ENCODE measurements around the gene LTBR.
"Not testable (repeated sequence)": the region's sequence is repeated elsewhere in the genome, so short reads cannot be mapped to it uniquely, and the experiment has no call there.

The LTBR gene

DNA sequence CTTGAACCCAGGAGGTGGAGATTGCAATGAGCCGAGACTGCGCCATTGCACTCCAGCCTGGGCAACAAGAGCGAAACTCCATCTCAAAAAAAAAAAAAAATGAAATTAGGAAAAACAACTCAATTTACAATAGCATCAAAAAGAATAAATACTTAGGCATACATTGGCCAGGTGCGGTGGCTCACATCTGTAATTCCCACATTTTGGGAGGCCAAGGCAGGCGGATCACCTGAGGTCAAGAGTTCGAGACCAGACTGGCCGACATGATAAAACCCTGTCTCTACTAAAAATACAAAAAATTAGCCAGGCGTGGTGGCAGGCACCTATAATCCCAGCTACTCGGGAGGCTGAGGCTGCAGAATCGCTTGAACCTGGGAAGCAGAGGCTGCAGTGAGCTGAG is 43.8 kb downstream of the LTBR start:
- not testable (repeated sequence) for DNase-seq

DNA sequence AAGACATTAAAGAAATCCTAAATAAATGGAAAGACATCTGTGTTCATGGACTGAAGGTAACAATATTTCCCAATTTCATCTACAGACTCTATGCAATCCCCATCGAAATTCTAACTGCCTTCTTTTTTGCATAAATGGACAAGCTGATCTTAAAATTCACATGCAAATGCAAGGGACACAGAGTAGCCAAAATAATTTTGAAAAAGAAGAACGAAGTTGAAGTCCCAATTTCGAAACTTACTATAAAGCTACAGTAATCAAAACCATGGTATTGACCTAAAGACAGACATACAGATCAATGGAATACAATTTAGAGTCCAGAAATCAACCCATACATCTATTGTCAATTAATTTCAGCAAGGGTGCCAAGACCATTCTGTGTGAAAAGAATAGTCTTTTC is 44.4 kb downstream of the LTBR start:
- DNase-seq, result no peak

DNA sequence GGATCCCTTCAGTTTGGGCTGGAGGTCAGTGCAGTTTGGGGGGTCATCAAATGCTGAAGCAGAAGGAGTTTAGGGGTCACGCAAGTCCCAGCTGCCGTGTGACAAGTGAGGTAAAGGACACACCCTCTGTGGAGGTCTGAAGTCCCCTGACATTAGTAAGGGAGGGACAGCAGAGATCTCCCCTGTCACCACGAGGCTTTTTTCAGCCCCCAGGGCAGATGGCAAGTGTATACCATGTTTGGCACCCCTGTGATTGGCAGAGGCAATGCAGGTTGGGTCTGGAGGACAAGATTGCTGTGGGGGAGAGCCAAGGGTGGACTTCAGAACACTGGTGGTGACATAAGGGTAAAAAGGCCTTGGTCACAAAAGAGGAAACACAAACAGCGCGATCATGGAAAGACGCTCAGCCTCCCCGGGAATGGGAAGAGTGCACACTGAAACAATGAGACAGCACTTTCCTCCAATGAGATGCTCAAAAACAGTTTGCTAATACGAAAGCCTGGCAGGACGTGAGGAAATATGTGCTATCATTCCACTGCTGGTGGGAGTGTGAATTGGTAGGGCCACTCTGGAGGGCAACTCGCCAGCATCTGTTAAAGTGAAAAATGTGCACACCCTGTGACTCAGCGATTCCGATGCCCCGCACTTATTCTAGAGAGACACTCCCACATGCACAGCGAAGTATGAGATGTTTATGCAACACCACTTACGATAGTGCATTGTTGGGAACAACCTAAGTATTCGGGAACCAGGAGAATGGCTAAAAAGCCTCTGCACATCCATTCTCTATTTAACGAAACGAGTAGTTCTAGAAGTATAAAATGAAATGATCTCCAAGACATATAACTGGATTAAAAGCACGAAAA is 46.4 kb downstream of the LTBR start:
- no peak for DNase-seq

DNA sequence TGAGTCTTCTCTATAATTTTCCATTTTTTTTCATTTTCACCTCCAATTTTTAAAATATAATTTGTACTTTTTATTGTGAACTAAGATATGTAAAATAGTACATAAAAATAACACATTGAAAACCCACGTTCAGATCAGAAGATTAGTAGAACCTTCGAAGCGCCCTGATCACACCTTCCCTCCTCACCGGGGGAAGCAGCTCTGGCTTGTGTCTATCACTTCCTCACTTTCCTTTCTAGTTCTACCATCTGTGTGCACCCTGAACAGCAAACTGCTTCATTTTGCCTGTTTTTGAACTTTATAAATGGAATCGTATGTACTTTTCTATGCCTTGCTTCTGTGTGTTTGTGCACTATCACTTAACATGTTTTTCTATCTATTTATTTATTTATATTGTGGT is 49.0 kb downstream of the LTBR start:
- no peak for DNase-seq

DNA sequence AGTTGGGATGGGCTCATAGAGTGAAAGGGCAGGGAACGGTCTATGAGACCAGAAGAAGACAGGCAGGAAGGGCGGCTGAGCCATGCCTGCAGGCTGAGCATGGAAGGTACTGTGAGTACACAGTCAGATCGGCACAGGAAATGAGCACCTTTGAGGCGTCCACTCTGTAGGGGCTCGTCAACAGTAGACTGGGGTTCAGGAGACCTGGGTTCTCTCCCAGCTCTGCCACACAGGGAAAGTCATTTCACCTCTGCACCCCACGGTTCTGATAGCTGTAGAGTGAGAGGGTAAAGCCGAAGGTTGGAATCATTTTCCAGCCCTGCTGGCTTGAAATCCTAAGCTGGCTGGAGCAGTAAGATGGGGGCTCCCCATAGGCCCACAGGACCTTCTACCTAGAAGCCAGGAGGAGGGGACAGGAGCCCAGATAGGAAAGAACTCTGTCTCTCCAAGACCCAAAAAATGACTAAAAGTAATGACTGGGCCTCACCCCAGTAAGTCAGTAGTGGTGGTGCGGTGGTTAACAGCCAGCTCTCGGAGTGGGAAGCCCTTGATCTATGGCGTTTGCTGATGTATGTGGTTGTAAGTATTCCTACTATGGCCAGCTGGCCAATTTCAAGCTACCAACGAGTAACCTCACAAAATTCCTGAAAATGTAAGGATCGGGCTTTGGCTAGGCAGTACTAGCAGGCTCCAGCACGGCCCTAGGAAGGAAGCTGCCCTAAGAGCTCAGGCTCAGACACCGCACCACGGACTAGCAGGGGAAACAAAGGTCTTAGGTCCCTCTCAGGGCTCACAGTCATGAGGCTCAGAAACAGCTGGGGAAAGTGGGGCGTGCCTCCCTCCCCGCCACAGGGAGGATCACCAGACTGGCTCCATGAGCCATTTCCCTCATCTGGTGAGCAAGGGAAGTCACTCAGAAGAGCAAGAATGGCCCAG is 50.5 kb downstream of the LTBR start:
- no peak for DNase-seq

DNA sequence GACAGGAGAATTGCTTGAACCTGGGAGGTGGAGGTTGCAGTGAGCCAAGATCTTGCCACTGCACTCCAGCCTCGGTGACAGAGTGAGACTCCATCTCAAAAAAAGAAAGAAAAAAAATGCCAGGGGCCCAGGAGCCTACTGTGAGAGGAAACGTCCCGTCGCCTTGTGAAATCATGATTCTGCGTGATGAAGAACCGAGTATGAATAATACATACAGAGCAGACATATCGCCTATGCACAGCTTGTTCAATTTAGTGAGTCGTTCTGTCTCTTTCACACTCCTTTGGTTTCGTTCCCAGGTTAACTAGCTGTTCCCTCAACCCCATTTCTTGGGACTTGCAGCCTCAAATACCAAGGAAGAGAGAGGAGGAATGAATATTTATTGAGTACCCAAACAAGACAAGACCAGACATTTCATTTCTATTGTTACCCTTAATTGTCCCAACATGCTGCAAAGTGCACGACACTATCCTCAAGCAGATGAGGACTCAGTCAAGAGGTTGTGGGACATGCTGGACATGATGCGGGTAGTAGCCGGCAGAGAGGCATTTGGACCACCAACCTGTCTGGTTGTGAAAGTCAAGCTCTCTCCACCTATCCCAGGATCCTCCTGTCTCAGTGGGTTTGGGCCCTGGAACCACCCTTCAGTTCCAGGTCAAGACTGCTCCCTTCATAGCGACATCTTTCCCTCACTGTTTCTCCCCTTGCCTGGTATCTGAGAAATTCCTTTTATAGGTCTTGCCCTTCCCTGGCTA is 52.2 kb downstream of the LTBR start:
- no peak for DNase-seq

DNA sequence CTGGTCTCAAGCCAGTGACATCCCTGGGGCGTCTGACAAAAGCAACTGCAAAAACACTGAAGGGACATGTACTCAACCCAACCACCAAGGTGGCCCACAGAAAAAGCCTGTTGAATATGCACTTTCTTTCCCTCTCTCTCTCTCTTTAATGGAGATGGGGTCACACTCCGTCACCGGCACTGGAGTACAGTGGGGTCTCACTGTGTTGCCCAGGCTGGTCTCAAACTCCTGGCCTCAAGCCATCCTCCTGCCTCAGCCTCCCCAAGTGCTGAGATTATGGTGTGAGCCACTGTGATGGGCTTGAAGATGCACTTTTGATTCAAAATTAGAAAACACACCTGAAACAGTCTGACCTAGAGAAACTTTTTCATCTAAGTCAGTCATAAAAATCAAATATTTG is 53.6 kb downstream of the LTBR start:
- DNase-seq, result no peak

DNA sequence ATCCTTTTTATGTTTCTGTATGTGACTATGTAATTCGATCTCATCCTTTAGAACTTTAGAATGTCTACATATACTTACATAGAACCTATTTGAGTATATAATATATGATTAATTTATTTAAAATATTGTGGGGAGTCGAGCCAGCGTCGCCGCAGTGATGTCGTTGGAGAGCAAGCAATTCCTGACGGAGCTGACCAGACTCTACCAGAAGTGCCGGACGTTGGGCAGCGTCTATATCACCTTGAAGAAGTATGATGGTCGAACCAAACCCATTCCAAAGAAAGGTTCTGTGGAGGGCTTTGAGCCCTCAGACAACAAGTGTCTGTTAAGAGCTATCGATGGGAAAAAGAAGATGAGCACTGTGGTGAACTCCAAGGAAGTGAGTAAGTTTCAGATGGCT is 54.4 kb downstream of the LTBR start:
- DNase-seq, result no peak

DNA sequence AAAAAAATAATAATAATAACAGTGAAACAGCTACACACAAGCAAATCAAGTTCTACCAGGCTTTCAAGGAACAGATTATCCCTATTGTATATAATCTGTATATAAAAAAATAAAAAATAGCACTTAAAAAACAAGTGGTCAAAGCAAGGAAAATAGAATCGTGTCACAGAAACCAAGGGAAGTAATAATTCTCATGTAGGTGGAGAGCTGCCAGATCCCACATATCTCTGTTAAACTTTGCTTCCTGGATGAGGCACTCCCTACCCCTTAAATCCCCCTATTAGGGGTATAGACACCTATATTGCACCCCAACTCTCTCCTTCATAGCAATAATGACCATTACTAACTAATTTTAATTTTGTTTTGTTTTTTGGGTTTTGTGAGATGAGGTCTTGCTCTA is 56.4 kb downstream of the LTBR start:
- no peak for DNase-seq
